Fibroblast of mammary gland (primary cell): Measurements from ENCODE around the gene COL16A1.

ENCODE experiments used
- DNase-seq: peaks from one replicate; pipeline ENCODE4 v3.0.0-alpha.2; 2010; ENCODE audit warnings: low read depth
- H3K4me3 ChIP-seq: 2 replicates; pipeline ENCODE4 v1.5.1; 2011; ENCODE audit warnings: low read depth, mild to moderate bottlenecking, low read length, moderate library complexity; ENCODE audit not compliant: control insufficient read depth
- TF ChIP-seq, protein P1 (sequence below): conservative IDR thresholded peaks from 2 replicates; pipeline ENCODE4 v1.5.1; 2011; ENCODE audit warnings: low read depth, low read length, inconsistent platforms; ENCODE audit not compliant: control insufficient read depth, insufficient read depth

Gene COL16A1

DNA sequence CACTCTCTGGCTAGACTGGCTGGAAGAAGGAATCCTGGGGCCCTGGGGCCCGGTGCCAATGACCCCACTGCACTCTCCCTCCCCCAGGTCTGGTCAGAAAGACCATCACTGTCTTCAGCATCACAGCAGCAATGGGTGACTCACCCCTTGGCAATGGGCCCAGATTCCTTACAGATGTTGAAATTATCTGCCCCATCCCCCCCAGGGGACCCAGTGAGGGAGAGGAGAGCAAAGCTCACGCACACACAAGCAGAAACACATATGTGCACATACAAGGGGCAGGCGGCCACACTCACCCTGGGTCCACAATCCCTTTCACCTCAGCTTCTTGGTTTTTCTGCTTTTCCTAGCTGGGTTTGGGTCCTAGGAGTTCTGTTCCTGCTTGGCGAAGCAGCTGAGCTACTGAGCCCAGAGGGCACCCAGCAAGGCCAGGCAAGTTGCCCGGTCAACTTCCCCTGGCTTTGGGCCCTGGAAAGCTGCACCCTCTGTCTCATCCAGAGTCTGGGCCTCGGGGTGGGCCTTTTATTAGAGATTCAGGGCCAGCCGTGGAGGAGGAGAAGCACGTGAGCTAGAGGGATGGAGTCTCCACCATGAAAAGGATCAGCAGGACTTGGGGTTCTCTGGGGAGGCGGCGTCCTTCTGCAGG is 2.6 kb downstream of the COL16A1 start:
- TF ChIP-seq, protein P1, sequence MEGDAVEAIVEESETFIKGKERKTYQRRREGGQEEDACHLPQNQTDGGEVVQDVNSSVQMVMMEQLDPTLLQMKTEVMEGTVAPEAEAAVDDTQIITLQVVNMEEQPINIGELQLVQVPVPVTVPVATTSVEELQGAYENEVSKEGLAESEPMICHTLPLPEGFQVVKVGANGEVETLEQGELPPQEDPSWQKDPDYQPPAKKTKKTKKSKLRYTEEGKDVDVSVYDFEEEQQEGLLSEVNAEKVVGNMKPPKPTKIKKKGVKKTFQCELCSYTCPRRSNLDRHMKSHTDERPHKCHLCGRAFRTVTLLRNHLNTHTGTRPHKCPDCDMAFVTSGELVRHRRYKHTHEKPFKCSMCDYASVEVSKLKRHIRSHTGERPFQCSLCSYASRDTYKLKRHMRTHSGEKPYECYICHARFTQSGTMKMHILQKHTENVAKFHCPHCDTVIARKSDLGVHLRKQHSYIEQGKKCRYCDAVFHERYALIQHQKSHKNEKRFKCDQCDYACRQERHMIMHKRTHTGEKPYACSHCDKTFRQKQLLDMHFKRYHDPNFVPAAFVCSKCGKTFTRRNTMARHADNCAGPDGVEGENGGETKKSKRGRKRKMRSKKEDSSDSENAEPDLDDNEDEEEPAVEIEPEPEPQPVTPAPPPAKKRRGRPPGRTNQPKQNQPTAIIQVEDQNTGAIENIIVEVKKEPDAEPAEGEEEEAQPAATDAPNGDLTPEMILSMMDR = no peak
- peak overlapping the region; percentile 13 for H3K4me3 ChIP-seq
- peak; percentile 99 for DNase-seq

DNA sequence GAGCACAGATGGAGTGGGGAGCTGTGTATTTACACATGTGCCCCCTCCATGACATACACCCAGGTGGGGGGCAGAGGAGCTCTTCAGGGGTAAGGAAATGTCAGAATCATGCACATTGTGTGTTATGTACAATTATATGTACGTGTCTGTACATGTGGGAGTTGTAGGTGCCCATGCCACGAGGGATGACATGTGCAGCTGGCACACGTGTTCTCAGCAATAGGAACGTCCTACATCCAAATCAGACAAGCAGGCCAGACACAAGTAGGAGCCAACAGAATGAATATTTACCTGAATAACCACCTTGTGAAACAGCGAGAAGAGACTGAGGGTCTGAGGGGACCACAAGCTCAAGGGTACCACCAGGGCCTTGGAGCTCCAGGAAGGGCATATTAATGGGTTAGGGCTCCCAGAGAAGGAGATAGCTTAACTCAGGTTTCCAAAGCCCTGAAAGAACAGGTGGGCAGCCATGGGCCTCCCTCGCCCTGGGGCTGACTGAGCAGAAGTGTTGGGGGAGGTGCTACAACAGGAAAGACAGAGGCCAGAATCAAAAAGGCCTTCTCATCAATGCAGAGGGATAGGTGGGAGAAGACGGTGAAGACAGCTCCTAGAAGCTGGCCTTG is 3.2 kb downstream of the COL16A1 start:
- no peak overlapping the region for H3K4me3 ChIP-seq
- TF ChIP-seq, protein P1 = no peak
- DNase-seq = no peak

DNA sequence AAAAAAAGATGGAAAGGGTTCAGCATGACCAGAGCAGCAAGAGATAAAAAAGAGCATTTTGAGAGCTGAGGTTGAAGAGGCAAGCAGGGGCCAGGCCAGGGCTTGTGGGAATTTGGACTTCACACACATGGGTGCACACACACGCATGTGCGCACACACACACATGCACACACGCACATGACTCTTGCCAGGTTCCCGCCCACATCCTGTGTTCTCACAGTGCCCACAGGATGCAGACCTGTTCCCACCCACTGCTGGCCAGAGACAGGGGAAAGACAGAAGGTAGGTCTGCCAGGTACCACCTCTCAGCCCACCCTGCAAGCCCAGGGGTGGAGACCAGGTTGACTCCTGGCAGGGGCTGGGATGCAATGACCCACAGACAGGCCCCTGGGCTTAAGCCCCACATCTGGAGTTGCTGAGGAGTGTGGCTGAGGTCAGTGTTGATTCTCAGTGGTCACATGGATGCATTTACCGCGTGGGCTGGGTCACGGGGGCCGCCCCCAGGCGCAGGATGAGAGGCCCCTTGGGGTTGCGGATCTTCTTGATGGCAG is 4.4 kb downstream of the COL16A1 start:
- no peak overlapping the region for H3K4me3 ChIP-seq
- DNase-seq = no peak
- TF ChIP-seq, protein P1 = no peak

DNA sequence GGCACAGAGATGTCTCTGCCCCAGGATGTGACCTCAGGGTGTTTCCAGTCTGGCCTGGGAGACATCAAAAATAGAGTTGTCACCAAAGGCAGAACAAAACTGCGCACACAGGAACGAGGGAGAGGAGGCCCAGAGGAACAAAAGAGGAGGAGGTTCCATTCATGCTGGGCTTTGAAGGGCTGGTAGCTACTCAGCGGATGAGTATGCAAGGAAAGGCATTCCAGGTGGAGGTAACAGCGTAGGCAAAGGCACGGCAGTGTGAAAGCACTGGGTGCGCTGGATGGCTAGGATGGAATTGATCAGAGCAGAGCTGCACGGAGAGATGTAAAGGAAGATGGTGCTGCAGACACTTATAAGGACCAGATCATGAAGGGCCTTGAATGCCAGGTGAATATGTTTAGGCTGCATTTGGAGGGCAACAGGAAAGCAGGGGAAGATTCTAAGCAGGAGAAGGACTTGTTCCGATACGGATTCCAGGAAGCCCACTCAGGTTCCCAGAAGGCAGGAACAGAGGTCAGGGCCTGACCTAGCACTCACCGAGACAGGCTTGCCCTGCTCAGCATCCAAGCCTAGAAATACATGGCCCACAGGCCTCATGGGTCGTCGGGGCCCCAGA is 6.3 kb downstream of the COL16A1 start:
- TF ChIP-seq, protein P1 = no peak
- H3K4me3 ChIP-seq = no peak overlapping the region
- DNase-seq = no peak

DNA sequence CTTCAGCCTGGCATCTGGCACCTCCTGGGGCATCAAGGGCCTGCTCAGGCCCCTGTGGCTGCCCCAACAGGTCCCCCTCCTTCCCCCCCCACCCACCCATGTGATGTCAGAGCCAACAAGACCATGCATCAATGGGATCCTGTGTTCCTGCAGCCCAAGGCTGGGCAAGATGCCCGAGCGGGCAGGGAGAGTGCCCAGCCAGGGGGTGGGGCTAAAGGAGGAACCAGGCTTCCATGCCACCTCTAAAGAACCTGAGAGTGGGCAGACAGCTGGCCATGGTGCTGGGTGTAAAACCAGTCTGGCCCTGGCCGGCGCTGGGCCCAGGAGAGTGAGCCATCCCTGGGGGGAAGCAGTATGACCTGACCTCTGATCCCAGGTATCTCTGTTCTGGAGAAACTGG is 7.6 kb downstream of the COL16A1 start:
- TF ChIP-seq, protein P1 = no peak
- no peak for DNase-seq
- no peak overlapping the region for H3K4me3 ChIP-seq

DNA sequence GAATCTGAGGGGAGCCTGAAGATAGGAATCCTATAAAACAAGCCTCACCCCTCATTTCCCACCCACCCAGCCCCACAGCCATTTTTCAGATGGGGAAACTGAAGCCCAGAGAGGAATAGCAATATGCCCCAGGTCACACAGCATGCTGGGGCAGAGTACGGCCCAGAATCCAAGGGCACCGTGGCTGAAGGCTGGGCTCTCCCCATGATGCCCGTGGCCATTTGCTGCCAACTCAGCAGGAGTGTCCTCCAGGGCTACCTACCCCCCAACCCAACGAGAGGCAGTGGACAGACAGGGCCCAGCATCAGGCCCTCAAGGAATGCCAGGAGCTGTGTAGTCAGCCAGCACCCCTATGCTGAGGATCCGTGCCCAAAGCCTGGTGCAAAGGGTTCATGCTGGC is 8.5 kb downstream of the COL16A1 start:
- no peak for DNase-seq
- H3K4me3 ChIP-seq = no peak overlapping the region
- TF ChIP-seq, protein P1 = no peak
